PC-9 (cell line): ENCODE measurements around the gene ACSL4.

Experiments
- CTCF ChIP-seq: fragments of 200-600 bp; sonication (generic); conservative IDR thresholded peaks from 2 replicates; pipeline ENCODE4 v1.6.1; 2017; ENCODE audit warnings: mixed run types, antibody characterized with exemption, mild to moderate bottlenecking, moderate library complexity
- EZH2 ChIP-seq: fragments of 200-600 bp; sonication (generic); IDR thresholded peaks from 2 replicates; pipeline ENCODE4 v1.8.0; 2017; ENCODE audit warnings: antibody characterized with exemption, low read depth

GRCh38 chrX:109714340-109714958 lies 18.6 kb downstream of the ACSL4 start:
- TF ChIP-seq CTCF (no peak), EZH2 (no peak)
